ENCODE data around the gene TERT.

The TERT gene

DNA sequence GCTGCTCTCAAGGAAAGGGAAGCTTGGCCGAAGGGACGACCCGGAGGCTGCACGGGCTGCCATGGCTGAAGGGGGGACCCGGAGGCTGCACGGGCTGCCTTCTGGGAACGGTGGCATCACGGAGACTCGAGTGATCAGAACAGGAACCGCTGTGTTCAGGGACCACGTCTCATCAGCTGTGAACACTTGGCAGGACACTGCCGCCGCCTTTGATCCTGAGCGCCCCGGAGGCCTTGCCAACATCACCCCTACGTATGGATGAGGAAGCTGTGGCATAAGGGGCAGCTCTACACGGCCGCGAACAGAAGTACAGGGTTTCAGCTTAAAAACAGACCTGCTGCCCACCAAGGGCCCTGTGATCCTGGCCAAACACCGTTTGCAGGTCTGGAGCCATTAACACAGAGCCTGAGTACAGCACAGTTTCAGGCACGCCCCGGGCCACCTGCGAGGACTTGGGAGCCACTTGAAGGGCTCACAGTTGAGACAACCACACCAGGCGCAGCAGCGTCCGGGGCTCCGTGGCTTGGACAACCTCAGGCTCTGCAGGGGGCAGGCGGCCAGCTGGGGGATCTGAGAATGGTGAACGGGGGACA lies 23.9 kb upstream of the TERT start:
- DNase-seq (ENCODE audit: low spot score) = no peak

DNA sequence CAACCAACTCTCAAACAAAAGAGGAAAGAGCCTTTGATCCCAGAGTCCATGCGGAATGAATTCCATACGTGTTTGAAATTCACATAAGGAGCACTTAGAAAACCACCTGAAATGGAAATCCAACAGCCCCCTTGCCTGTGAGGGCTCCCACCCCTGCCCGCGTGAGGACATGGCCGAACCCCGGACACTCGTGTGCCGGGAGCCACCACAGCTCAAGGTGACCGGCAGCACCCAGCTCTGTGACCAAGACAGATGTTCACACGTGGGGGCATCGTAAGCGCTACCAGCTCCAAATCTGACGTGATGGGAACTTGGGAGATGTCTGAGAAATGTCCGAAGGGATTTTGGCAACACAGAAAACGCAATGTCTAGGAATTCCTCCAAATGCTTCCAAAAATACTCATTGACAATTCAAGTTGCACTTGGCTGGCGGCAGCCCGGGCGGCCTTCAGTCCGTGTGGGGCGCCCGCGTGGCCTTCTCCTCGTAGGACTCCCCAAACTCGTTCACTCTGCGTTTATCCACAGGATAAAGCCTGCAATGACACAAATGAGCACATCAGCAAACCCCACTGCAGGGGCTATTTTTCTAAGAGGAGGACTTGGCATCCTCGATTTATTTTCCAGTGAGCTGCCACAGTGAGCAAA lies 23.2 kb upstream of the TERT start:
- DNase-seq (ENCODE audit: low spot score) = no peak

DNA sequence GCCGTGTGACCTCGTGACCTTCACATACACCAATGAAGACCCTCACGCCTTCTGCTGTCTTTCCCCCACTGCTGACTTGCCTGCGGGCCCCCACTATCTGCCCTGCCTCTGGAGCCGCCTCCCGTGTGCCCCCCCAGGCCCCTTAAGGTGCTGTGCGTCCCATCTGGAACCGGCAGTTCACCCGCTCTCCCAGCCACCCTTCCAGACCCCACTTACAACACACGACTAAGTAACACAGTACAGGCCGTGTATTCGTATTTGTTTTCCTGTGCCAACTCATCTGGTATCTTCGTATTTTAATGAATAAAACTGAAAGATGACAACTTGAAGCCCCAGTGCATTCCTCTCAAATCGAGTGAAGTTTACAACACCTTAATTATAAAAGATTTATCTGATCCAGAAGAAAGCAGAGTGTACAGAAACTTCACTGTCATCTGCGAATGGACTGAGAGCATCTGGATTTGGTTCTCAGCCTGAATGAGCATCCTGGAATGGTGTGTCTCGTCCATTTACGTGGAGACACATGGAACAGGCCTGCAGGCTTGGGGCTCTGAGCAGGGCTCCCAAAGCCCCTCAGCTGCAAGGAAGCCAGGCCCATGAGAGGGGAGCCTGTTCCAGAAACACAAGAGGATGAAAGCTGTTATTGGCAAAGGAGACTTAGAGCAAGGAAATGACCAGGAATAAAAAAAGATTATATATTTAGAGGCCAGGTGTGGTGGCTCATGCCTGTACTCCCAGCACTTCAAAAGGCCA lies 21.9 kb upstream of the TERT start:
- no peak for DNase-seq (ENCODE audit: low spot score)

DNA sequence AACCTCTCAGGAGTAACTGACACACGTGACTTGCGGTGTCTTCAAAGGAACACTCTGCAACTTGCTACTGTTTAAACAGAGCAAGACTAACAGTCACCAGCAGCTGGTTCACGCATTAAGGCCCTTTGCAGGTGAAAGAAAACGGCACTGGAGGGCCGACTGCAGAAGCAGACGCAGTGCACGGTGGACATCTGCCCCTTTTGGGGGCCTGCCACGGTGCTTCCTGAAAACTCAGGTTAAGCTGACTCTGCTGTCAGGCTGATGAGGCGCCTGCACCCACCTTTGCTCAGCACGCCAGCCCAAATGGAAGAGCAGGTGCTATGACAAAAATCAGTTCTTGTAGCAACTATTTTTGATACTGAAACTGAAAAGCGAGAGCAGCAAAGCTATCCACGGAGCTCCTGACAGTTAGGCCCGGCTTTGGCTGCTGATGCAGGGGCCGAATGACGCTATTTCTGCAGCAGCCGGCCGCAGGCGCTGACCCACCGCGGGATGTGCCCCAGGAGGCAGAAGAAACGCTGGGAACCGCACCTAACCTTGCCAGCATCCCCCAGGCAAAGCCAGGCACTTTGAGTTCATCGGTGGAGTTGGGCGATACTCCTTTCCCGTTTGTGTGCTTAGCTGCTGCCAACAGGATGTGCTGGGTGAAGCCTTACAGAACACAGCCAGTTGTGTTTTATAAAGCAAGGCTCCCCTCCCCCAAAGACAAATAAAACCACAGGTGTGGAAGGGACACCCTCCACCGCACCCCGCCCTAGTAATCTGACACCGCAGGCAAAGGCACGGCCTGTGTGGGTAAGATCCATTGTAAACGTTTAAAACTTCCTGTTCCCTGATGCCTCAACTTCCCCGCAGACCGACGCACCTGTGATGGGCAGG lies 21.1 kb upstream of the TERT start:
- DNase-seq (ENCODE audit: low spot score) = no peak

DNA sequence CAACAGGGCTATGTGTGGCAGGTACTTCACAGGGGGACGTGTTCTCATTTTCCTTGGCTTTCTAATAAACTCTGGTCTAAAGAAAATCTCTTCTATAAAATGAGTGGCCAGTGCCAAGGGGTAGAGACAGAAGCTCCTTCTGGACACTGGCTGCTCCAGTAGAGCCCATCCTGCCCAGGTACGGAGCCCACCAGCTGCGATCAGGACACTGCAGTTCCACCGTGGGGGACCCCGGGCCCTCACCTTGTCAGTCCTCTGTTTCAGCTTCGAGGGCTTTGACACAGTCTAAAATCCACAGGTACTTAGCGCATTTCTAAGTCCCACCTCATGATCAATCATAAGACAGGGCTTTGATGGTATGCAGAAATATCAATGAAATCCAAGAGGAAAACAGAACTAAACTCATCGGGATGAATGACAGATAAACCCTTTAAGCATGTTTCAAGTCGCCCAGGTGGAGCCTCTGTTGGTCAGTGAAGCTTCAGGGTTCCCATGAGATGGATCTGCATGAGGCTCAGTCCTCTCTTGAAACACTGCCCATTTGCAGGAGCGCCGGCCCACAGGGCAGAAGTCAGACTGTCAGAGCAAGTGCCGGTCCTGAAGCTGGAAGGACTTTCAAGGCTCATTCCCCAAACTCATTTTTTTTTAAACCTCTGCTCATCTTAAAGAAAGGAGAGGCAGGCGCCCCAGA lies 20.3 kb upstream of the TERT start:
- no peak for DNase-seq (ENCODE audit: low spot score)

DNA sequence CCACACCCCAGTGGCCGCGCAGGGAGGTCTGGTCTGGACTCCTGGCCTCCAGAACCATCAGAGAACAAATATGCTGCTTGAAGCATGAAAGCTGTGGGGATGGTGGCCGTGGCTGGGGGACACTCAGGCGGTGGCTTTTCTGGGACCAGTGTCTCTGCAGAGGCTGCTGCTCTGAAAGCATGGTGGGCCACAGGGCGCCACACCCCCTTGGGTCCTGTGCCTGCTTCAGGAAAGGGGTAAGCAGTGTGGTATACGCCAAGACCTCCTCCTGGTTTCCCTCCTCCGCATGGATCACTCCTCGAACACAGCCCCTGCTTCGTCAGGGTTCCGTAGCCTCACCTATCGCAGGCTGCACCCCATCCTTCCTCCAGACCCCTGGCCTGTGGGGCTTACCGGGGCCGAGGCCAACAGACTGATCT lies 19.7 kb upstream of the TERT start:
- no peak for DNase-seq (ENCODE audit: low spot score)

DNA sequence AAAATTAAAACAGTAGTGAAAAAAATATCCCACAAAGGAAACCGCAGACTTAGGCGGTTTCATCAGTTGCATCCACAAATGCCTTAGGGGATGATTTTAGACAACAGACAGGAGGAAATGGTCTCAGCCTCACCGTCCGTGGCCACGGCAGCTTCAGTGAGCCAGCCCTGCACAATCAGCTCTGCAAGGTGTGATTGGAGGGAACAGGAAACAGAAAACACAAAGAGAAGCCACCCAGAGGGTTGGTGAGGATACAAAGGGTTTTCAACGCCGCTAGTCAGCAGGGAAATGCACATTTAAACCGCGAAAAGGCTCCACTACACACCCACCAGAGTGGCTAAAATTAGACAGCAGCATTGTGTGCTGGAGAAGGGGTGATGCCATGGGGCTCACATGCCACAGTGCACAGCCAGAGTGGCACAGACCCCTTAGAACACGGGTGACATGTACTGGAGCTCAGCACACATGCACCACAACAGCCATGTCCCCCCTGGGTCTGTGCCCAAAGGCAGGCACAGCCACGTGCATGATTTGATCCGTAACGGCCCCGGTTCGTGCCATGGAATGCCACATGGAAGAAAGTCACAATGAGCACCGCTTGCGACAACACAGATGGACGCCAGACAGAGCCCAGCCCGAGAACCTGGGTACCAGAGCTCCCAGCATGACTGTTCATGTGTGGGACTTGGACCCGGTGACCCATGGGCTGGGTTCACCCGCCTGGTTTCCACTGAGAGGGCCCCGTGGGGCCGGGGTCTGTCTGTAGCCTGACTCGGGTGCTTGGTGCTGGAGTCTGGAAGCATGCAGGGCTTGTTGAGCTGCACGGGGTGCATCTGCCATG lies 18.3 kb upstream of the TERT start:
- DNase-seq (ENCODE audit: low spot score) = no peak

DNA sequence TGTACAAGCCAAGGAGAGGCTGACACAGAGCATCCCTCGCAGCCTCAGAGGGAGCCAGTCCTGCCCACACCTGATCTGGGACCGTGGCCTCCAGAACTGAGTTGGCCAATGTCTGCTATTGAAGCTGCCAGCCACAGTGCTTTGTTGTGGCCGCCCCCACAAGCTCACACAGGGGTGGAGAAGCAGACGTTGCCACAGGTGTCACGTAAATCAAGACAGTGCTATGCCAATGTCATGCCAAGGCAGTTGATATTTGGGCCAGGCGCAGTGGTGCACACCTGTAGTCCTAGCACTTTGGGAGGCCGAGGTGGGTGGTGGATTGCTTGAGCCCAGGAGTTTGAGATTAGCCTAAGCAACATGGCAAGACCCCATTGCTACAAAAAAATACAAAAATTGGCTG lies 17.3 kb upstream of the TERT start:
- DNase-seq (ENCODE audit: low spot score) = no peak

DNA sequence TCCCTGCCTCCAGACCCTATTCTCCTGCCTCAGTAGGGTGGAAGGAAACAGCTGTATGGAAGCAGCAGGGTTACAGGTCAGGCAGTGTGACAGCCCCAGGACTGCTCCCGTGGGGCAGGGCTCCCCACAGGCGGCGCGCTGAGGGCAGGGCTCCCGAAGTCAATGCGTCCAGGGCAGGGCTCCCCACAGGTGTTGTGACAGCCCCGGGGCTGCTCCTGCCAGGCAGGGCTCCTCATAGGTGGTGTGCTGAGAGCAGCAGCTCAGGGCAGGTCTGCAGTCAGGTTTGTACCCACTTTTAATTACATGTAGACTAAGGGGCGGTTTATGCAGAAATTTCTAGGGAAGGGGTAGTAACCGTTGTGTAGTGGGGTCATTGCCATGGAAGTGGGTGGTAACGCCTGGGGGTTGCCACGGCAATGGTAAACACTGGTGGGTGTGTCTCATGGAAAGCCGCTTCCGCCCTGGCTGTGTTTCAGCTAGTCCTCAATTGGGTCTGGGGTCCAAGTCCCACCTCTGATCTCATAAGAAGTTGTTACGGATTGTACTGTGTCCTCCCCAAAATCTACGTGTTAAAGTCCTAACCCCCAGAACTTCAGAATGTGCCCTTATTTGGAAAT lies 16.7 kb upstream of the TERT start:
- no peak for DNase-seq (ENCODE audit: low spot score)

DNA sequence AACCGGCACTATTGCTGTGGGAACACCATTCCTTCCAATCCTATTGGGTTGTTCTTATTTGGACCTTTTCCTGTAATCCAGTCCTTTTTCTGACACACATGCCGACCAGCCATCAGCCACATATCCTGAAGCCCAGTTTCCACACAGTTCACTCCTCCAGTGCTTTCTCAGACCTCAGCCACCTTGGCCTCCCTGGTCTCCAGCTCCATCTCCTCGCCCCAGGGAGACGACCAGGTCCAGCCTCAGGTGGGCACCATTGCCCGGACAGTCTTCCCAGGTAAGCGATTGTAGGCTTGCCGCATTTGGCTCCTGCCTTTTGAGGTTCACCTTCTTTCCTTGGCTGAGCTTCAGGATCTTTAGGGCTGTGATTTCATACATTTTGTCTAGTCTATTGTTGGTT lies 15.2 kb upstream of the TERT start:
- no peak for DNase-seq (ENCODE audit: low spot score)

DNA sequence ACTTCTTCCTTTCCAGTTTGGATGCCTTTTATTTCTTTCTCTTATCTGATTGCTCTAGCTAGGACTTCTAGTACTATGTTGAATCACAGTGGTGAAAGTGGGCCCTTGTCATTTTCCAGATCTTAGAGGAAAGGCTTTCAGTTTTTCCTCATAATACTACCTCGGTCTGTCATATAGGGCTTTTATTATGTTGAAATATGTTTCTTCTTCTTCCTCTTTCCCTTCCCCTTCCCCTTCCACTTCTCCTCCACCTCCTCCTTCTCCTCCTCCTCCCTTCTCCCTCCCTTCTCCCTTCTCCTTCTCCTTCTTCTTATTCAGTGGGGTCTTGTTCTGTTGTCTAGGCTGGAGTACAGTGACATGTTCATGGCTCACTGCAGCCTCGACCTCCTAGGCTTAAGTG lies 9.2 kb upstream of the TERT start:
- DNase-seq (ENCODE audit: low spot score) = no peak

DNA sequence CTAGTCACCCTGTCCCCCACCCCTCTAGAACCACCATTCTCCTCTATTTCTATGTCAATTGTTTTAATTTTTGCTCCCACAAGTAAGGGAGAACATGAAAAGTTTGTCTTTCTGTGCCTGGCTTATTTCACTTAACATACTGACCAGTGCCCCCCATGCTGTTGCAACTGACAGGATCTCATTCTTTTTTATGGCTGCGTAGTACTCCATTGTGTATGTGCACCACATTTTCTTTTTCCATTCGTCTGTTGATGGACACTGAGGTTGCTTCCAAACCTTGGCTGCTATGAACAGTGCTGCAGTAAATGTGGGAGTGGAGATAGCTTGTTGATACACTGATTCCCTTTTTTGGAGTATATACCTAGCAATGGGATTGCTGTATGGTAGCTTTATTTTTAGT lies 7.4 kb upstream of the TERT start:
- DNase-seq (ENCODE audit: low spot score) = no peak

DNA sequence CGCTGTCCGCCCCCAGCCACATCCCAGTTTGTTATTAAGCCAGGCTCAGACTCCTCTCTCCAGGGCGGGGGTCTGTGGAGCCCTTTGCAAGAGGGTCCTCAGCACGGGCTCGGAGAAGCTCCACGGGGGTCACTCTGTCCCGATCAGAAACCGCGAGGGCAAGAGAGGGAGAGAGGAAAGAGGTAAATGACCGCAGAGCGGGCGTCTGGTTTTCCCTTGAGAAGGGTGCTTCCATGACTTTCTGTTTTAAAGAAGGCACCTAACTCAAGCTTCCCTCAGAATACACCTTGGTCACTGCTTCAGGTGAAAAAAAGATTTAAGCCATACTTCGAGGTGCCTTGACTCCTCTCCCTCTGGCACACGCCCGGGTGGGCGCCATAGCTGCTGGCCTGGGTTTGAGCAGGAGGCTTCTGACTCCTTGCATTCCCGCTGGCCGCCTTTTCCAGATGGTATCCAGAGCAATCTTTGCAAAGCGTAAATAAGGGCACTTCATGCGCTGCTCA lies 5.8 kb upstream of the TERT start:
- DNase-seq (ENCODE audit: low spot score) = no peak

DNA sequence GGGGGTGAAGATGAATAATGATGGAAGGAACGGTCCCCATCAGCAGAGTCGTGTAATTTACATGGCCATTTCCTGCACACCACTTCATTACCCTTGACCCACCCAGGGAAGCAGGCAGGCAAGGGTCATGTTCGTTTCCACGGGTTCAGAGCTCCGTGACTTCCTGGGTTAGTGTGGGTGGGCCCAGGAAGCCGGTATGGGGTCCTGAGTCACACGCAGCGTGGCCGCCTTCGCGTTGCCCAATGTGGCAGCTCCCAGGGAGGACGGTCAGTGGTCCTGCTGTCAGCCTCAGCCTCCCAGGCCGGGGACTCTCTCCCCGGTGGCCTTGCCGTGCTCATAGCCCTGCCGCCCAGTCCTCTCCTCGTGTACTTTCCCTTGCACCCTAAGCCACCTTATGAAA lies 5.1 kb upstream of the TERT start:
- DNase-seq (ENCODE audit: low spot score) = no peak

DNA sequence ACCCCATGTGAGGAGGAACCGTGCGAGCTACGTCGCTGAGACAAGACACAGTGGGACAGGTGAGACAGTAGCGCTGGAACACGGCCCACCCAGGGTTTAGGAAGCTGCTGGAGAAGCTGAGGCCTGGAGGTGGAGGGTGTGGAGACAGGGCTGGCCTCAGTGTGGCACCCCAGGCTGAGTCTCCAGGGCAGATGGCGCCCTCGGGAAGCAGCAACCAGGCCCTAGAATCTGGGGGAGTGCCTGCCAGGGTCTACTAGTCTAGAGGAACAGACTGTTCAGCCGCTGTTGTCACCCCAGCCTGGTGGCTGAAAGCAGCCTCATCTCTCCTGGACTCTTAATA lies 4.6 kb upstream of the TERT start:
- no peak for DNase-seq (ENCODE audit: low spot score)

DNA sequence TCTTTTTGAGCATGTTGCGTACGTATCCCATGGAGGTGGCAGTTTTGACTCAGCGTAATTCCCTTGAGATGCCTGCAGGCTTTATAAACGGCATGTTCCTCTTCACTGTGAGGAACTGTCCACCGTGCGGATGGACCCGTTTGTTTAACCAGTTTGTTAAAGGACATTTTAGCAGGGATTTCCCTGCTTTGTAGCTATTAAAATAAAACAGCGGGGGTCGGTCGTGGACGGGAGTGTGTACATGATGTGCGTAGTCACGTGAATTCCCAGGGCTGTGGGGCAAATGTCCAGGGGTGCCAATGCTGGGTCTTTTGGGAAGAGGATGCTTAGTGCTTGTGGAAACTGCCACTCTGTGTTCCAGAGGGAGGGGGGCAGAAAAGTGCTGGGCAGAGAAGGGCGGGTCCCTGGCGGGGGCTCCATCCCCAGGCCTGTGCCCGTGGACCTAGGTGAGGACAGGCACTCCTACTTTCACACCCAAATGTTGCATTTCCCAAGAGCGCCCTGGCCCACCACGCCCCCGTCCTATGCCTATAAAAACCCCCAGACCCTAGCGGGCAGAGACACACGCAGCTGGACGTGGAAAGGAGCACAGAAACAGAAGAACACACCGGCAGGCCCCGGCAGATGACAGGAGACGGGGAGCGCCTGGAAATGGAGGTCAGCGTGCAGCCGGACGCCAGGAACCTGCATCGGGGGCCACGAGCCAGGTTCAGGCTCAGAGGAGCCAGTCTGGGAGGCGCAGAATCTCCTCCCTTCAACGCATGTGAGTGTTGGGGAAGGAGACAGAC lies 4.0 kb upstream of the TERT start:
- no peak for DNase-seq (ENCODE audit: low spot score)

DNA sequence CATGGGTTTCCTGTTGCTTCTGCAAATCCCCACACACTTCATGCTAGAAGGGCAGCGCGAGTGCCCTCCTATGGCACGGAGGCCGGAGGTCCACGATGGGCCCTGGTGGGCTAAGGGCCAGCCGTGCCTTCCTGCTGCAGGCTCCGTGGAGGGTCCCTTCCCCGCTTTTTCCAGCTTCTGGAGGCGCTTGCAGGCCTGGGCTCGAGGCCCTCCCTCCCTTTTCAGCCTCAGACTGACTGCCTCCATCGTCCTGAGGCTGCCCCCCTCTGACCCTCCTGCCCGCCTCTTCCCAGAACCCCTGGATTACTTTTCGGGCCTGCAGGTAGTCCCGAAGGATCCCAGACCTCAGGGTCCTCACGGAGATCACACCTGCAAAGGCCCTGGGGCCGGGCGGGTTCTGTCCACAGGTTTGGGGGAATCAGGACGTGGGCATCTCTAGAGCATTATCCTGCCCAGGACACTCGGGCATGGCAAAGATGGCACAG lies 3.2 kb upstream of the TERT start:
- no peak for DNase-seq (ENCODE audit: low spot score)

DNA sequence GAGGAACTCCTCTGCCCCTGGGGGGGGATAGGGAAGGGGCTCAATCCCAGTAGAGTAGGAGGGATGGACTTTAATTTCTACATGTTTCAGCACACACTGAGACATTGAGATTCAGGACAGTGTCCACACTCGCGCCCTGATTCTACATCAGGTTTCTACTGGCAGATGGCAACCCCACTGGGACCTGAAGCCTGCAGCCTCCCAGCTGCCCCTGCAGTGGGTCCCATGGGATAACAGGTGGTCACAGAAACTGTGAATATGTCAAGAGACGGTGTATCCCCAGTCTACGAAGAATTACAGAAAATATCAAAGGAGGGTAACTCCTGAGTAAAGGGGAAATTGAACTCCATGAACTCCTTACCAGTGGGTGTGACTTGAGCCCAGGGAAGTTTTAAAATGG lies 2.4 kb upstream of the TERT start:
- no peak for DNase-seq (ENCODE audit: low spot score)

DNA sequence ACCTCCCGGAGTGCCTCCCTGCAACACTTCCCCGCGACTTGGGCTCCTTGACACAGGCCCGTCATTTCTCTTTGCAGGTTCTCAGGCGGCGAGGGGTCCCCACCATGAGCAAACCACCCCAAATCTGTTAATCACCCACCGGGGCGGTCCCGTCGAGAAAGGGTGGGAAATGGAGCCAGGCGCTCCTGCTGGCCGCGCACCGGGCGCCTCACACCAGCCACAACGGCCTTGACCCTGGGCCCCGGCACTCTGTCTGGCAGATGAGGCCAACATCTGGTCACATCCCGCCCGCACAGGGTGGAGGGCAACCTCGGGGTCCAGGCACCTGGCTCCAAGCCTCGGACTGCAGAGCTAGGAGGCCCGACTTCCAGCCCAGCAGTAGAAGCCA lies 776 bp upstream of the TERT start:
- no peak for DNase-seq (ENCODE audit: low spot score)
